Measurements from ENCODE around the gene IFRD2. TPM values are rescaled to one million over a fixed set of nuclear protein-coding genes. Genes with fewer than 3 reads are reported as not detected.
"Not testable (repeated sequence)": the region's sequence is repeated elsewhere in the genome, so short reads cannot be mapped to it uniquely, and the experiment has no call there.

The IFRD2 gene
- total RNA-seq, 6 experiments from 2014 or later = 71.2 to 102 (median 74.6) TPM

DNA sequence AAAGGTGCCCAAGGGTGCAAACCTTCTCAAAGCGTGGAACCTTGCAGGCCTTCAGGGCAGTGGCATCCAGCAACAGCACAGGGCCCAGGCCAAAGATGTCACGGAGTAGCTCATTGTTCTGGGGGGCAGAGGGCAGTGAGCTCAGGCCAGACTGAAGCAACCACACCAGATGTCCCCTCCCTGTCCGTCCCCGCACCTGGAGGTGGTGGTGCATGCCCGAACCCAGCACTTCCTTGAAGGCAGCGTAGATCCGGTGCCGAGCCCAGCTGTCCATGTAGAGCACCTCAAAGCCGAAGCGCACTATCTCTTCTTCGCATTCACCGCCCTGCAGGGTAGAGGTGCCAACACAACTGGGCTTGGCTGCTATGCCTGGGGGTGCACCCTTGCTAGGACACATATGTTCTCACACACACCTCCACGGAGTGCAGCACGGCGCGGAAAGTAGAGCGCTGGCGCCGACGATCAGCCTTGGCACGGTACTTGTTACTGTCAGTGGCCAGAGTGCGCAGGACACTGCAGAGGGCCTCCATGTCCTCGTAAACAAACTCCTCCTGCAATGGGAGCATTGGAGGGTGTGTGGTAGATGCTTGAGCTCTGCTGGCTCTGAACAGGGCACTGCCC lies 3.7 kb downstream of the IFRD2 start:
- no peak overlapping the region for H3K4me3 Mint-ChIP-seq
- H3K27ac Mint-ChIP-seq = no peak overlapping the region
- DNase-seq = no peak
- TF ChIP-seq, protein P1, sequence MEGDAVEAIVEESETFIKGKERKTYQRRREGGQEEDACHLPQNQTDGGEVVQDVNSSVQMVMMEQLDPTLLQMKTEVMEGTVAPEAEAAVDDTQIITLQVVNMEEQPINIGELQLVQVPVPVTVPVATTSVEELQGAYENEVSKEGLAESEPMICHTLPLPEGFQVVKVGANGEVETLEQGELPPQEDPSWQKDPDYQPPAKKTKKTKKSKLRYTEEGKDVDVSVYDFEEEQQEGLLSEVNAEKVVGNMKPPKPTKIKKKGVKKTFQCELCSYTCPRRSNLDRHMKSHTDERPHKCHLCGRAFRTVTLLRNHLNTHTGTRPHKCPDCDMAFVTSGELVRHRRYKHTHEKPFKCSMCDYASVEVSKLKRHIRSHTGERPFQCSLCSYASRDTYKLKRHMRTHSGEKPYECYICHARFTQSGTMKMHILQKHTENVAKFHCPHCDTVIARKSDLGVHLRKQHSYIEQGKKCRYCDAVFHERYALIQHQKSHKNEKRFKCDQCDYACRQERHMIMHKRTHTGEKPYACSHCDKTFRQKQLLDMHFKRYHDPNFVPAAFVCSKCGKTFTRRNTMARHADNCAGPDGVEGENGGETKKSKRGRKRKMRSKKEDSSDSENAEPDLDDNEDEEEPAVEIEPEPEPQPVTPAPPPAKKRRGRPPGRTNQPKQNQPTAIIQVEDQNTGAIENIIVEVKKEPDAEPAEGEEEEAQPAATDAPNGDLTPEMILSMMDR (IDR thresholded peaks at IDR 0.05) = no peak
- peaks cover 20% of the 10 kb centered on the region for H3K4me1 Mint-ChIP-seq (ENCODE audit: low read depth)
- peaks cover 1% of the 10 kb centered on the region; the same call in 1 of the 2 replicates for H3K27me3 Mint-ChIP-seq (ENCODE audit: insufficient read depth)
- peaks cover 10% of the 10 kb centered on the region for H3K36me3 Mint-ChIP-seq (ENCODE audit: low read depth)
- no peaks in the 10 kb centered on the region for H3K9me3 Mint-ChIP-seq

DNA sequence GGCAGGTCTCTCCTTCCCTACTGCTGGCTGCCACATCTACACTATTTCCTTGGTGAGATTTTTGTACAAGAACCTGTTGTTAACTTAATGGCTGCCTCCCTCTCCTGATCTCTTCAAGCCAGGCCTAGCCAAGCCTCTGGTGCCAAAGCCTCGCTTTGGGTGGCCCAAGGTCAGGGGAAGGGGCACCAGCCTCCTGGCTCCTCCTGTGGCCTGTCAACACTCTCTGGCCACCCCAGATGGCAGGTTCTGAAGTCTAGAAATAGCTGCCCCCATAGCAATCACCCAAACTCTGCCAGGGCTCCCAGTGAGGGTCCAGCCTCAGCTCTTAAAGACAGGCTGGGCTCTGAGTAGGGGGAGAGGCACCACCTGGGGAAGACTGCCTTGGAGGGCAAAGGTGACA lies 5.0 kb downstream of the IFRD2 start:
- no peaks in the 10 kb centered on the region for H3K9me3 Mint-ChIP-seq
- no peak overlapping the region for H3K4me3 Mint-ChIP-seq
- H3K4me1 Mint-ChIP-seq (ENCODE audit: low read depth) = peaks cover 7% of the 10 kb centered on the region
- TF ChIP-seq, protein P1 (IDR thresholded peaks at IDR 0.05) = no peak
- H3K27me3 Mint-ChIP-seq (ENCODE audit: insufficient read depth) = no peaks in the 10 kb centered on the region; the same call in 1 of the 2 replicates
- peaks cover 10% of the 10 kb centered on the region for H3K36me3 Mint-ChIP-seq (ENCODE audit: low read depth)
- no peak for DNase-seq
- H3K27ac Mint-ChIP-seq = no peak overlapping the region

DNA sequence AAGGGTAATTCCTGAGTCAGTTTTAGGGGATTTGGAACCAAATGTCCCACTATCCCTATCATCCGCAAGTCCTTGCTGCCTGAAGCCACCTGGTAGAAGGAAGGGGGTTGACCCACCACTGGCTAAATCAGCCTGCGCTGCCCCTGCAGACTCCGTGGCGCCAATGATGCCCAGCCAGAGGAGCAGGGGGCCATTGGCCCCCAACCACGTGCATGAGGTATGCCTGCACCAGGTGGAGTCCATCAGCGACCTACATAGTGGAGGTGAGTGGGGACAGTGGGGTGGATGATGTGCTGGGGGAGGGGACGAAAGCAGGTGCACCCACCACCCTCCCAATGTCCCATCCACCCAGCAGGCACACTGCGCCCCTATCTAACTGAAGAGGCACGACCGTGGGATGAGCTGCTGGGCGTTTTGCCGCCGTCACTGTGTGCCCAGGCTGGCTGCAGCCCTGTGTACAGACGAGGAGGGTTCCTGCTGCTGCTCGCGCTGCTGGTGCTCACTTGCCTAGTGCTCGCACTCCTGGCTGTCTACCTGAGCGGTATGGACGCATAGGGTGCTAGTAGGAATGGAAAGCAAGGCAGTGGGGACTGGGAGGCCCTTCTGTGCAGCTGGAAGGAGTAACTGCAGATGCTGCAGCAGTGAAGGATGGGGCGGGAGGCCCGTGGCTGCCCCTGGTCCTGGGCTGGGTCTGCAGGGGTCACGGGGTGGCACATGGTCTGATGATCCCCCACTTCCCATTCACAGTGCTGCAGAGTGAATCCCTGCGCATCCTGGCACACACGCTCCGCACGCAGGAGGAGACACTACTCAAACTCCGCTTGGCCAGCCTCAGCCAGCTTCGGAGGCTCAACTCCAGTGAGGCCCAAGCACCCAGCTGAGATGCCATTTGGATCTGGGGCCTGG lies 5.7 kb downstream of the IFRD2 start:
- Mint-ChIP-seq H3K27ac (no peak overlapping the region), H3K4me3 (no peak overlapping the region), H3K27me3 (ENCODE audit: insufficient read depth) (no peaks in the 10 kb centered on the region; the same call in 1 of the 2 replicates), H3K9me3 (no peaks in the 10 kb centered on the region), H3K4me1 (ENCODE audit: low read depth) (peaks cover 7% of the 10 kb centered on the region), H3K36me3 (ENCODE audit: low read depth) (peaks cover 10% of the 10 kb centered on the region)
- no peak for DNase-seq
- TF ChIP-seq, protein P1 (IDR thresholded peaks at IDR 0.05) = no peak

GRCh38 chr3:50284121-50284520 lies 8.1 kb downstream of the IFRD2 start:
- H3K27ac Mint-ChIP-seq; H3K4me3 Mint-ChIP-seq; H3K4me1 Mint-ChIP-seq (ENCODE audit: low read depth); H3K27me3 Mint-ChIP-seq (ENCODE audit: insufficient read depth); H3K36me3 Mint-ChIP-seq (ENCODE audit: low read depth); DNase-seq; H3K9me3 Mint-ChIP-seq: not testable (repeated sequence)

DNA sequence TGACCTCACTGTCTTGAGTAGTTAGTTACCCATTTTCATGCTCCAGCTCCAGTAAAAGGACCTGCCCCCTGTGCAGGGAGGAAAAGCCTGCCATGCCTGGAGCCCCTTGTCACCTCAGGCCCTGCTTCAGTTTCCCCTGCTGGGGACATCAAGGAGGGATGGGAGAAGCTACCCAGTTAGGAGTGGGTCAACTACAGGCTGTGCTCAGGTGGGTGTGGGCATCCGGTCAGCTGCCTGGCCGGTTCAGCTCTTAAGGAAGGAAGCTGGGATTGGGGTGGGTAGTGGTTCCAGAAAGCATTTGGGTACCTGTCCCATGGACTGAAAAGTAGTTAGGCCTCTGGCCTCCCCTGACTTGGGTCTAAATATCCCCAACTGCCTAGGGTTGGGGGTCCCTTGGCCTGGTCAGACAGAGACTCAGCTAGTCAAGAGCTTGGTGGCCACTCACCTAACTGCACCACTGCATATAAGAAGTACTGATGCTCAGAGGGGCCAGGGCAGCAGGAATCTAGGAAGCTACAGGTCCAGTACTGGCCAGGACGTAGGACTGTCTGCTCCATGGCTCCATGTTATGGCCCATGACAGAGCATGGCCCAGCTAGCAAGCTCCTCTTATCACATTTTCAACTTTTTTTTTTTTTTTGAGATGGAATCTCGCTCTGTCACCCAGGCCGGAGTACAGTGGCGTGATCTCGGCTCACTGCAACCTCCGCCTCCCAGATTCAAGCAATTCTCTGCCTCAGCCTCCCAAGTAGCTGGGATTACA lies 12.8 kb downstream of the IFRD2 start:
- no peak for DNase-seq
- Mint-ChIP-seq H3K9me3 (no peaks in the 10 kb centered on the region), H3K4me1 (ENCODE audit: low read depth) (peaks cover under 1% of the 10 kb centered on the region; the same call in 1 of the 2 replicates), H3K27me3 (ENCODE audit: insufficient read depth) (peaks cover 1% of the 10 kb centered on the region), H3K4me3 (no peak overlapping the region), H3K36me3 (ENCODE audit: low read depth) (no peaks in the 10 kb centered on the region), H3K27ac (no peak overlapping the region)
- TF ChIP-seq, protein P1 (IDR thresholded peaks at IDR 0.05) = no peak
